Neural progenitor cell (in vitro differentiated cells): ENCODE data around the gene RPS6KA3.

Experiments
- EZH2phosphoT487 ChIP-seq: fragments of 200-600 bp; sonication (generic); IDR thresholded peaks from 2 replicates; pipeline ENCODE4 v1.6.1; 2017; ENCODE audit warnings: antibody characterized with exemption
- TF ChIP-seq, protein P1 (sequence below): fragments of 200-600 bp; sonication (generic); IDR thresholded peaks from 2 replicates; pipeline ENCODE4 v1.5.1; 2017; ENCODE audit warnings: antibody characterized with exemption, mild to moderate bottlenecking

DNA sequence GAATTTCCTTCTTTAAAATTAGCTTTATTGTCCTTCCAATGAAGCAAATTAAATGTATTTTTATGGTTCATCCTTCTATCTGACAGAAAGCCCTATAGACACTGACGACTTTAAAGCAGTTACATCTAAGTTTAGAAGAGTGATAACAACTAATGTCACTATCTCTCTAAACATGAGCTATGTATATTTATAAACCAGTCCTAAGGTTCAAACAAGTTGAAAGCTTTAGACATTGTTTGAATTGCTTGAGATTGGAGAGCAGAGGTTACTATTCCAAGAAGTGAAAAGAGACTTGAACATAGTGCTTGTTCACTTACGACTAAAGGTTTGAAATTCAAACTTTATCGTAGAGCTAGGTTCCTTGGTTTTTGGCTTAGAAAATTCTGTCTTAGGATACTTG is 94.8 kb downstream of the RPS6KA3 start:
- no peak for TF ChIP-seq EZH2phosphoT487
- TF ChIP-seq, protein P1, sequence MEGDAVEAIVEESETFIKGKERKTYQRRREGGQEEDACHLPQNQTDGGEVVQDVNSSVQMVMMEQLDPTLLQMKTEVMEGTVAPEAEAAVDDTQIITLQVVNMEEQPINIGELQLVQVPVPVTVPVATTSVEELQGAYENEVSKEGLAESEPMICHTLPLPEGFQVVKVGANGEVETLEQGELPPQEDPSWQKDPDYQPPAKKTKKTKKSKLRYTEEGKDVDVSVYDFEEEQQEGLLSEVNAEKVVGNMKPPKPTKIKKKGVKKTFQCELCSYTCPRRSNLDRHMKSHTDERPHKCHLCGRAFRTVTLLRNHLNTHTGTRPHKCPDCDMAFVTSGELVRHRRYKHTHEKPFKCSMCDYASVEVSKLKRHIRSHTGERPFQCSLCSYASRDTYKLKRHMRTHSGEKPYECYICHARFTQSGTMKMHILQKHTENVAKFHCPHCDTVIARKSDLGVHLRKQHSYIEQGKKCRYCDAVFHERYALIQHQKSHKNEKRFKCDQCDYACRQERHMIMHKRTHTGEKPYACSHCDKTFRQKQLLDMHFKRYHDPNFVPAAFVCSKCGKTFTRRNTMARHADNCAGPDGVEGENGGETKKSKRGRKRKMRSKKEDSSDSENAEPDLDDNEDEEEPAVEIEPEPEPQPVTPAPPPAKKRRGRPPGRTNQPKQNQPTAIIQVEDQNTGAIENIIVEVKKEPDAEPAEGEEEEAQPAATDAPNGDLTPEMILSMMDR, result no peak
